Measurements from ENCODE around the gene FAM193A.

FAM193A gene

DNA sequence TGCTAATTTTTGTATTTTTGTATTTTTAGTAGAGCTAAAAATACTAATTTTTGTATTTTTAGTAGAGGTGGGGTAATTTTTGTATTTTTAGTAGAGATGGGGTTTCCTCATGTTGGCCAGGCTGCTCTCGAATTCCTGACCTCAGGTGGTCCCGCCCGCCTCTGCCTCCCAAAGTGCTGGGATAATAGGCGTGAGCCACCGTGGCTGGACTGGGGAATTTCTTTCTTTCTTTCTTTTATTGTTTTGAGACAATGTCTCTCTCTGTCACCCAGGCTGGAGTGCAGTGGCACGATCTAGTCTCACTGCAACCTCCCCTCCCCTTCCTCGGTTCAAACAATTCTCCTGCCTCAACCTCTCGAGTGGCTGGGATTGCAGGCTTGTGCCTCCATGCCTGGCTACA, 83.0 kb downstream of the FAM193A start:
- no peaks in the 10 kb centered on the region for H3K36me3 ChIP-seq (ENCODE audit: low read length)

DNA sequence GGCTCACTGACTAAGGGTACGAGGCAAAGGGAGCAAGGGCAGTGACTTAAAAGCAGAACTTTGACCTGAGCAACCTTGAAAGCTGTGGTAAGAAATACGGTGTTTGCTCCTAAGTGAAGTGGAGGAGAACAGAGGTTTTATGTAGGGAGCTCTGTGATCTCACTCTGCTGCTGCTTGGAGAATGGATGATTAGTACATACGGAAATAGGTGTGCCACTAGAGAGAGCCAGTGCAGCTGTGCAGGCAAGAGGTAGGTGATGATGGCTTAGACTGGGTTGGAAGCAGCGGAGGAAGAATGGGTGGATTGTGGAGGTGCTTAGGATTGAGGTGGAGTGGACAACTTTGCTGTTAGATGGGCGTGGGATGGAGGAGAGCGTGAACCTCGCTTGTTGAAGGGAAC, 85.0 kb downstream of the FAM193A start:
- Histone ChIP-seq H3K4me3 (ENCODE audit: insufficient read depth, low read length, poor library complexity, severe bottlenecking) (no peak overlapping the region), H3K9me2 (replicated peaks; ENCODE audit: insufficient read depth, low read length) (no peaks in the 10 kb centered on the region), H3K36me3 (ENCODE audit: low read length) (no peaks in the 10 kb centered on the region), H2AFZ (ENCODE audit: low read depth, low read length, severe bottlenecking) (no peak overlapping the region), H3K27me3 (ENCODE audit: low read length) (no peaks in the 10 kb centered on the region), H3K9me3 (ENCODE audit: insufficient read depth, low read length) (no peaks in the 10 kb centered on the region), H3K9ac (ENCODE audit: low read length) (no peak overlapping the region), H3K79me2 (ENCODE audit: insufficient read depth, low read length) (peaks cover 77% of the 10 kb centered on the region), H3K27ac (ENCODE audit: low read depth, low read length) (no peak overlapping the region), H3K4me2 (ENCODE audit: low read depth, low read length, poor library complexity, severe bottlenecking) (no peak overlapping the region), H4K20me1 (ENCODE audit: low read depth, low read length) (no peaks in the 10 kb centered on the region), H3F3A (ENCODE audit: insufficient read depth) (no peaks in the 10 kb centered on the region)
- TF ChIP-seq EZH2phosphoT487 (conservative IDR thresholded peaks at IDR 0.05; ENCODE audit: low read length) = no peak
- TF ChIP-seq, protein P1, sequence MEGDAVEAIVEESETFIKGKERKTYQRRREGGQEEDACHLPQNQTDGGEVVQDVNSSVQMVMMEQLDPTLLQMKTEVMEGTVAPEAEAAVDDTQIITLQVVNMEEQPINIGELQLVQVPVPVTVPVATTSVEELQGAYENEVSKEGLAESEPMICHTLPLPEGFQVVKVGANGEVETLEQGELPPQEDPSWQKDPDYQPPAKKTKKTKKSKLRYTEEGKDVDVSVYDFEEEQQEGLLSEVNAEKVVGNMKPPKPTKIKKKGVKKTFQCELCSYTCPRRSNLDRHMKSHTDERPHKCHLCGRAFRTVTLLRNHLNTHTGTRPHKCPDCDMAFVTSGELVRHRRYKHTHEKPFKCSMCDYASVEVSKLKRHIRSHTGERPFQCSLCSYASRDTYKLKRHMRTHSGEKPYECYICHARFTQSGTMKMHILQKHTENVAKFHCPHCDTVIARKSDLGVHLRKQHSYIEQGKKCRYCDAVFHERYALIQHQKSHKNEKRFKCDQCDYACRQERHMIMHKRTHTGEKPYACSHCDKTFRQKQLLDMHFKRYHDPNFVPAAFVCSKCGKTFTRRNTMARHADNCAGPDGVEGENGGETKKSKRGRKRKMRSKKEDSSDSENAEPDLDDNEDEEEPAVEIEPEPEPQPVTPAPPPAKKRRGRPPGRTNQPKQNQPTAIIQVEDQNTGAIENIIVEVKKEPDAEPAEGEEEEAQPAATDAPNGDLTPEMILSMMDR (IDR thresholded peaks at IDR 0.05; ENCODE audit: insufficient read depth, low read length, poor library complexity, severe bottlenecking) = no peak

More for the DNA sequence above, 83.0 kb downstream of the FAM193A start:
- Histone ChIP-seq H2AFZ (ENCODE audit: low read depth, low read length, severe bottlenecking) (no peak overlapping the region), H3K4me3 (ENCODE audit: insufficient read depth, low read length, poor library complexity, severe bottlenecking) (no peak overlapping the region), H3F3A (ENCODE audit: insufficient read depth) (0 out of 2 replicates have a peak, but pooled peaks cover 8% of the 10 kb centered on the region), H3K27me3 (ENCODE audit: low read length) (no peaks in the 10 kb centered on the region), H4K20me1 (ENCODE audit: low read depth, low read length) (peaks cover 7% of the 10 kb centered on the region; the same call in 1 of the 2 replicates), H3K79me2 (ENCODE audit: insufficient read depth, low read length) (peaks cover 89% of the 10 kb centered on the region), H3K4me2 (ENCODE audit: low read depth, low read length, poor library complexity, severe bottlenecking) (no peak overlapping the region), H3K9me2 (replicated peaks; ENCODE audit: insufficient read depth, low read length) (no peaks in the 10 kb centered on the region), H3K27ac (ENCODE audit: low read depth, low read length) (no peak overlapping the region), H3K9me3 (ENCODE audit: insufficient read depth, low read length) (no peaks in the 10 kb centered on the region), H3K9ac (ENCODE audit: low read length) (no peak overlapping the region)
- no peak for TF ChIP-seq EZH2phosphoT487 (conservative IDR thresholded peaks at IDR 0.05; ENCODE audit: low read length)
- TF ChIP-seq, protein P1 (IDR thresholded peaks at IDR 0.05; ENCODE audit: insufficient read depth, low read length, poor library complexity, severe bottlenecking) = no peak

DNA sequence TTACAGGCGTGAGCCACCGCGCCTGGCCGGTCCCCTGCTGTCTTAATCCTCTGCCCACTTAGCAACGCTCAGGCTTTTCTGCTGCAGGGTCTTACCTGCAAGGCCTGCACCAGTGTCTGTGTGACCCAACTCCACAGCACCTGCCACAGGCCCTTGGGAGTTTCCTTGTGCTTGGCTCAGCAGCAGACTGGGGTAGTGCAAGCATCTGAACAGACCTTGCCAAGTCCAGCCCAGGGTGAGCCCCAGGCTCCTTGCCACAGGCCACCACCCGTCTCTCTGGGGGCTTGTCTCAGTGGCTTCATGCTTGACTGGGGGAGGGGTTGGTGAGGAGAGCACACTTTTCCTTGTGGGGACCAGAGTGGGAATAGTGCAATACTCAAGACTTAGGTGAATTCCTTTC, 87.0 kb downstream of the FAM193A start:
- Histone ChIP-seq H3K27ac (ENCODE audit: low read depth, low read length) (no peak overlapping the region), H3K4me2 (ENCODE audit: low read depth, low read length, poor library complexity, severe bottlenecking) (no peak overlapping the region), H3K79me2 (ENCODE audit: insufficient read depth, low read length) (peaks cover 64% of the 10 kb centered on the region), H3K9ac (ENCODE audit: low read length) (no peak overlapping the region), H3F3A (ENCODE audit: insufficient read depth) (no peaks in the 10 kb centered on the region), H3K9me2 (replicated peaks; ENCODE audit: insufficient read depth, low read length) (no peaks in the 10 kb centered on the region), H3K9me3 (ENCODE audit: insufficient read depth, low read length) (no peaks in the 10 kb centered on the region), H2AFZ (ENCODE audit: low read depth, low read length, severe bottlenecking) (no peak overlapping the region), H3K36me3 (ENCODE audit: low read length) (no peaks in the 10 kb centered on the region), H3K4me3 (ENCODE audit: insufficient read depth, low read length, poor library complexity, severe bottlenecking) (no peak overlapping the region), H4K20me1 (ENCODE audit: low read depth, low read length) (no peaks in the 10 kb centered on the region), H3K27me3 (ENCODE audit: low read length) (no peaks in the 10 kb centered on the region)
- no peak for TF ChIP-seq EZH2phosphoT487 (conservative IDR thresholded peaks at IDR 0.05; ENCODE audit: low read length)
- TF ChIP-seq, protein P1 (IDR thresholded peaks at IDR 0.05; ENCODE audit: insufficient read depth, low read length, poor library complexity, severe bottlenecking) = no peak

Data from SU-DHL-6 (cell line).